Measurements from ENCODE around the gene CAMK2B.

CAMK2B gene

DNA sequence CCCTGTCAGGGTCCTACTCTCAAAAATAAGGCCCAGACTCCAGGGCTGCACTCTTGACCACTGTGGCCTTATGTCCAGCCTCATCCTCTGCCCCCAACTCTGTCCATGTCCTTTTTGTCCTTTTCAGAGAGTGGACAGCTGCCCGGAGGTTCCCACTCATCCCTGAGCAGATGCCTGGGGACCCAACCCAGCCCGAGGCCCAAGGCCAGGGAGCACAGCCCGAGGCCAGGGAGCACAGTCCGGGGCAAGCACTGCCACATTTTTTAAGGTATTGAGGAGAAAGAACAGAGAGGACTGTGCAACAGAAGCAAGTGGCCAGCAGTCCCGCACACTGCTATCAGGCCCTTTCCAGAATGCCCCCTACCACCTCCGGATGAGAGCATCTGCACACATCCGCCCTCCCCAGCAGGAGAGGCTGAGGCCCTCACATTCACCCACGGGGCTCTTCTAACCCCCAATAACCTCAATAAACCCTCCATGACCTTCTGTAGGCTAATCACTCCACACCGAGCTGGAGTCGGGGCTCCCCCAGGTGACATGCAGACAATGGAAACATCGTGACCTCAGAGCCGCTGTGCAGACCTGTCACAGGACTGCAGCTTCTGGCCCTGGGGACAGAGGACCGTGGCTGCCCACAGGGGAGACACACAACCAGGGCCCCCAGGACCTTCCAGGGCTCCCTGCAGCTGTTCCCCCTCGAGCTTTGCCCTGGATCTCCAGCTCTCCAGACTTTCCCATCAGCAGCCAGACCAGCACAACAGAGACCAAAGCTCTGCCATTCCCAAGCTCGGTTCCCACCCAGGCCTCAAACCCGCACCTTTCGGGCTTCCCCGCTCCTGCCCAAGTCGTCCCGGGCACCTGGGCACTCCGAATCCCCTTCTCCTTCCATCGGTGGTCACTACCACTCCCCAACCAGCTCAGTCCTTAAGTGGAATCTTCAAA is 51.4 kb downstream of the CAMK2B start:
- DNase-seq, result no peak

DNA sequence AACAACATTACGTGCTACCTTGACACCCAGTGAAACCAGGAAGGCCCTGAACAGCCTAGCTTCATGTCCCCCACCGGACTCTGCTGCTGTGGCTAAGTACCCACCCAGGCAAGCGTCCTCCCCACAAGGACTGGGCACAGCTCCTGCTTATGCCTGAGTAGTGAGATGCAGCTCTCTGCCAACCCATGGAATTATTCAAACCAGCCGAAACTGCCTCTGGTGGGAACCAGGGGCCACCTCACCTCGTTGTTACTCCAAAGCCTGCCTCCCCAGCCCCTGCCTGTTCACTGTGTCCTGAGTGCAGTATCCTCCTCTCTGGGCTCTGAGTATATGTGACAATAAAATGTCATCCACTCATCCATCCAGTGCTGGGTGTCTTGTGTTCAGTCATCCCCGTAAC is 52.4 kb downstream of the CAMK2B start:
- DNase-seq, result no peak

GRCh38 chr7:44272456-44272855 is 52.9 kb downstream of the CAMK2B start:
- no peak for DNase-seq

DNA sequence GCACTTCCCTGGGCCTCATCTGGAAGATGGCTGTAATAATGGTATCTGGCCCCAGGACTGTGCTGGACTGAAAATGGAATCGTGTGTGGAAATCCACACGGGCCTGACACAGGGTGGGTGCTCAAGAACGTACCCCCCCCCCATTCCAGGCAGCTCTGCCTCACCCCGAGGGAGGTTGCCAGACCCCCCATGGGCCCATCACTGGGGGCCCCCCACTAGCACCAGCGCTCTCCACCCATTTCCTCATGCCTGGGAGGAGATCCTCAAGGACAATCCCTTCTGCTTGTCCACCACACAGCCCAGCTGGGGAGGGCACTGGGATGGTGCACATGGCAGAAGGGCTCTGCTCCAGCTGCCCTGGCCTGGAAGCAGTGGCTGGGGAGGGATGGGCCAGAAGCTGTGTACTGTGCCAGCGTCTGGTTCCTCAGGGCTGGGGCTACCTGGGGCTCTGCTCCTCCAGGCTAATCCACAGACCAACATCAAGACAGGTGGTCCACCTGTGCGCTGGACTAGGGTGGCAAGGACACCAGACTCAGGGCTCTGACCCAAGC is 55.4 kb downstream of the CAMK2B start:
- DNase-seq, result no peak

DNA sequence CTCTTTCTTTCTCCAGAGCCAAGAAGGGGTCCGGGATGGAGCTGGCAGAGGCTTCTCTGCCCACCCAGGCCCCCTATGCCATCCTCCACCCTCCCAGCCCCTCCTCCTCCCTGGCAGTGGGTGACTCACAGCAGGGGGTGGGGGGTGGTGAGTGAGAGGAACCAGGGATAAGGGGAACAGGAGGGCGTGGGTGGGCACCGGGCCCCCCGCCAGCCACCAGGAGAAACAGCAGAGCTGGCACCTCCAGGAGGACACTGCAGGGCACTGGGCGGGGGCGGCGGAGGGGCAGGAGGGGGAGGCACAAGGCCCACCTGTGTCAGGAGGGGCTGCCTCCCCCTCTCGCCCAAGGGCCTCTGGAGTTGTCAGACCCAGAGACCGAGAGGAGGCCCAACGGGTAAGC is 56.0 kb downstream of the CAMK2B start:
- DNase-seq, result no peak

GRCh38 chr7:44268671-44269070 is 56.7 kb downstream of the CAMK2B start:
- no peak for DNase-seq

DNA sequence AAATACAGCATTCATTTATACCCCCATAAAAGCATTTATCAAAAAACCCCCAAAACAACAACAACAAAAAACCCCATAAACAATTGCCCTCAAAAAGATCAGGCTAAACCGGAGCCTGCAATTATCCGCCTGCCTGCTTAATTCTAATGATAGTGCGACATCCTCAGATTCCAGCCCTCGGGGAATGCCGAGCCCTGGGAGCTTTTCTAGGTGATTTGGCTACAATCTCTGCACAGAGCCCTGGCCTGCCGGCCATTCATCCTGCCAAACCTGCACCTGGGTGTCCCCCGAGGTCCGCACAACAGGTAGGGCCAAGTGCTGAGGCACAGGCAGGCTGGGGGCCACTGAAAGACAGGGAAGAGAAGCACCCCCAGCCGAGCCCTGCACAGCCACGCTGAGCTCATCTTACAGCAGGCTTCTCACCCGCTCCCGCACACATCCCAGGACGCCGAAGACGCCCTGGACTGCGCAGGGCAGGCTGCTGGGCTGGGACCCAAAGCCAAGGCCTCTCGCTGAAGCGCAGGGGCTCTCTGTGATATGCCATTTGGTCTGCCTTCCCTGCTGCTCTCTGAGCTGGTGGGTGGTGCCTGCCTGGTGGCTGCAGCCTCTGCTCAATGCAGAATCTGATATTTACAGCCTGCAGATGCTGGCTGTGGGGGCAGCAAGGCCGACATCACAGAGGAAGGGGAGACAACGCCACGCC is 57.5 kb downstream of the CAMK2B start:
- no peak for DNase-seq

DNA sequence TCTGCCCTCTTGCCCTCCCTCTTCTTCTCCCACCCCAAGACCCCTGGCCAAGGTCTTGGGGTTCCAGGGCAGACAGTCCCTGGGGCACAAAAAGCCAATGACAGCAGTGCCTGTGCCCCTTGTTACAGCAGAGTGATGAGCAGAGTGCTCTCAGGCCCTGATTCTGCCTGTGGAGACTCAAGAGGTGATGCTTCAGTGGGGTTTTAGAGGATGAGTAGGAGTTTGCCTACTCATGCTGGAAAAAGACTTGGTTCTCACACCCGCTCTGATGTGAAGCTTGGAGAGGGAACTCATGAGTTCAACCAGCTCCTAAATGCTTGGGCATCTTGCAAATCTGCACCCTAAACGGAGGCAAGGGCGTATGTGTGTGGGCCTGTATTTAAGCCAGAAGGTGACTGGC is 58.2 kb downstream of the CAMK2B start:
- DNase-seq, result no peak

GRCh38 chr7:44266526-44266925 is 58.9 kb downstream of the CAMK2B start:
- DNase-seq, result no peak

DNA sequence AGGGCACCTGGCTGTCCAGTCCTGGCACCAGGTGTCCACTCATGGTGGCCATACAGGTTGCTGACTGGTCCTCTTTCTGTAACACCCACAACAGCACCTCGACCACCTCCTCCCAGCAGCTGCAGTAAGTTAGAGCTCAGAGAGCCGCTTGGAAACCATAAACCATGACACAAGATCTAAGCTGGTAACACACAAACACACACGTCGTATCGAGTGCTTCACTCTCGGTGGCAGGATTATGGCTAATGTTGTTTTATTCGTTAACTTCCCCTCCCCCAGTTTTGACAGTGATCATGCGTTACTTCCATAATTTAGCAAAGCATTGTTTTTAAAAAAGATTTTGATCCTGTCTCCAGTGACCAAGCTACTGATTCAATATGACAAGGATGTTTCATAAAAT is 59.7 kb downstream of the CAMK2B start:
- DNase-seq, result no peak

DNA sequence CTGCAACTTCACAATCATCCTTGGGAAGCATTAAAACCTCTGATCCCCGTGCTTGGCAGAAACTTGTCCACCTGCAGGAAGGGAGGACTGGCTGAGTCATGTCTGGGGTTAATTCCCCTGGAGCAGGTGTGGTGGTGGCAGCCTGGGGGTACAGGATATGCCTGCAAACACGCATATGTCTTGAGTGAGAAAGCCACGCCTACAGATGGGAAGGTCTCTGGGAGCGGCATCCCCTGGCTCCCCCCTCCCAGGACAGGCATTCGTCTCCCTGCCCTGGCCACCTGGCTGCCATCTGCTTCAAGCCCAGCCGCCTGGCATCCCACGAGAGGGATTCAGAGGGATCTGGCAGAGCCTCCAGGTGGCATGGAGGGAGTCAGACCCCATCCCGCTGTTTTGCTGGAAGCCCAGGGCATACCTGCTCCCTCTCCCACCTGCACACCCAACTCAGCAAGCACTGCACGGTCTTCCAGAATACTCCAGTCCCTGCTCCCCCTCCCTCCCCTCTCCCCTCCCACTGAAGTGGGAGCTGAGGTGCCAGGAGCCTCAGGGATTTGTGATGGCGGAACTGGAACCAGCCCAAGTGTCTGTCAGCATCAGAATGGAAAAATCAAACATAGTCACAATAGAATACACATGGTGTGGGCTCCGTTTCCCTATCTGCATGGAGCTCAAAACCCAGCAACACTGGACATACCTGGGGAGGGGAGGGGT is 61.0 kb downstream of the CAMK2B start:
- DNase-seq, result no peak

DNA sequence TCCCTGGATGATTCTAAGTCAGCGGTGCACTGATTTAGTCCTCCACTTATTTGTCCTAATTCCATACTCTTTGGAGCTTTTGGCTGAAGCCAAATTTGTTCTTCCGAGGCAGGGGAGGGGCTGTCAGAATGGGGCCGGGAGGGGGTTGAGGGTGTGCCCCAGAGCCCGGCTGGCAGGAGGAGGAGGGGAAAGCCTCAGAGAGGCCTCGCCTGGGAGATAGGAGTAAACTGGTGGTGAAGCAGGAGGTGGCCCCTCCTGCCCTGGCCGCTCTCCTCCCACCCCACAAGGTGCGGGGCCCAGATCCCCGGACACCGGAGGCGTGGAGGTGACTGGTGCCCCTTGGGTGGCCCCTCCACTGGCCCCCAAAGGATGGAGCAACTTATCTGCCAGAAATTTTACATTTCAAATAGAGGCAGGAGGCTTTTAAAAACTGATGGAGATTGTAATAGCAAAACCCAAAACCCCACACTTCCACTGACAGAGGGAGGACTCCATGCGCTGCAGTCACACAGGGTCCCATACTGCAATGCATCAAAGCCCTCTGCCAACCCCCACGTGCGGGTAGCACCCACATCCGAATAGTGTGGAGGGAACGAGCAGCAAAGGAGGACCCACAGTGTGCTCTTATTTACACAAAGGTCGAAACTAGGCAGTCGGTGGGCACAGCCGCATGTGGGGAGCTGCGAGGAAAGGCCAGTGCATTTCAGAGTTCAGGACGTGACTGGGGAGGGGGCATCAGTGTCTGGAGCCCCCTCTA is 61.9 kb downstream of the CAMK2B start:
- DNase-seq, result no peak

- DNase-seq, result no peak
Observed at GRCh38 chr7:44262031-44262430, 63.4 kb downstream of the CAMK2B start.

DNA sequence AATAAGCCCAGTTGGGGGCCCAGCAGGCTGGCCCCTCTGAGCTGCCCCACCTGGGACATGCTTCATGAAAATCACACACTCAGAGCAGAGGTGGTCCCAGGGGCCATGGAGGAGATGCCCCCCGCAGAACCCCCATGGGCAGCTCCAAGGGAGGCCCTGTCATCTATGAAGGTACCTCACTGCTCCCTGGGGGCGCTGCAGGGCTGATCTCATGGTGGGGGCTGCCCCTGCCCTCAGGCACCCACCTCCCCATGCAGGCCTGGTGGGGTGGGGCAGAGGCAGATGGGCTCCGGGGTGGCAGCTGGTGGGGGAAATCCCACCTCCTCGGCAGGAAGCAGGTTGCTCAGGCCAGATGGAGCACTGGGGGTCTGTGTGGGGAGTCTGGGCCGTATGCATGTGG is 64.2 kb downstream of the CAMK2B start:
- no peak for DNase-seq

DNA sequence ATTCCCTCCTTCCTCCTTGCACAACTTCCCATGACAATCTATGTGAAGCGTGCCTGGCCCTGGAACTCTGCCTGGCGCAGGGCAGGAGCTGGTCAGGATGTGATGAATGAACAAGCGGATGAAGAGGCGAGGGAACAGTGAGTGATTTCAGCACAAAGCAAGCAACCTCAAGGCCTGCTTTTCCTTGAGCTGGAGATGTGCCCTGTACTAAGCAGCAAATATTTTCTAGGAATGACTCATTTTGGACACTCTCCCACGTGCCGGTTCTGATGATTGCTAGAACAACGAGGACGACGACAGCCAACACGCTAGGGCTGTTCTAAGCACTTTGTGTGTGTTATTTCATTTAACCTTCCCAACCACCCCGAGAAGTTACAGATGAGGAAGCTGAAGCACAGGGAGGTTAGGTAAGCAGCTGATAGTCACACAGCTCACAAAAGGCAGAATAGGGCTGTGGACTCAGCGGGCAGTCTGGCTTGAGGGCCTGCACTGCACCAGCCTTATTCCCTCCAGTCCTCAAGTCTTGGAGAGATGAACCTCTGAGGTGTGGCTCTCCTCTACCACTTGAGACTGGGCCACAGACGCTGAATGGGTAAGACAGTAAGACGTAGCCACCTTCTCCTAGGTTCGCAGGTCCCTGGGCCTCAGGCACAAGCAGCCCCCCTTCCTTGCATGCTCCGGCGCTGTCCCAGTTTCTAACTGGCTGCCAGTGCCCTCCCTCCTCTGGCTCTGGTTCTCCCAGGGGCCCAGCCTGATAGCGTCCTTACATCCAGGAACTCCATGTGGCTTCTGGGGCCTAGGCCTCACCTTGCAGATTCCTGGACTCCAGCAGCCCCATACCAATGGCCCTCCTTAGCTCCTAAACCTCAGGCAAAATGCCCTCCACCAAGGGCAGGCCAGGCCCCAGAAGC is 65.6 kb downstream of the CAMK2B start:
- peak; percentile 91 for DNase-seq

DNA sequence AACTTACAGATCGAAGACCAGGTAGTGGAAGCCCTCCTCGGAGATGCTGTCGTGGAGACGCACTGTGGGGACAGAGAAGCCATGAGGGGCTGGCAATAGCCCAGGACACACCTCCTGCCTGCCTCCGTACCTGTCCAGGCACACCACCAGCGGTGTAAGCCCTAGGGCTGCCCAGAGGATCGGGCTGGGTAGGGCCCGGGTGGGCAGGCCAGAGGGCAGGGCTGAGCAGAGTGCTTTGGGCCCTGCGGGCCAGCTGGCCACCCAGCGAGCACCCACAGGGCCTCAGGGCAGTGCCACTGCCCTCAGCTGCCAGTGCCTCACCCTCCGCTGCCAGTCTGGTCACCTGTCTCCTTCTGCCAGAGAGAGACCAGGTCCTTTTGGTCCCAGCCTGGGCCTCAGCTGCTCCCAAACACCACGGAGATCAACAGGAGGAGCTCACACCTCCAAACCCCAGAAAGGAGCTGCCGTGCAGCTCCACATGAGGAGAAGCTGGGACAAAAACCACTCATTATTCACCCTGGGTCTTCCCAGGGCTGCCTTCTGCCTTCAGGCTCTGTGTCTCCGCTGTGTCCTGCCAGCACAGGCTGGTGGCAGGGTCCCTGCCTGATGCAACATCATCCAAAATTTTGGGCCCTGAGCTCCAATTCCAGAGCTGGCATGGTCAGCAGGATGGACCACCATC is 66.4 kb downstream of the CAMK2B start:
- DNase-seq, result no peak

DNA sequence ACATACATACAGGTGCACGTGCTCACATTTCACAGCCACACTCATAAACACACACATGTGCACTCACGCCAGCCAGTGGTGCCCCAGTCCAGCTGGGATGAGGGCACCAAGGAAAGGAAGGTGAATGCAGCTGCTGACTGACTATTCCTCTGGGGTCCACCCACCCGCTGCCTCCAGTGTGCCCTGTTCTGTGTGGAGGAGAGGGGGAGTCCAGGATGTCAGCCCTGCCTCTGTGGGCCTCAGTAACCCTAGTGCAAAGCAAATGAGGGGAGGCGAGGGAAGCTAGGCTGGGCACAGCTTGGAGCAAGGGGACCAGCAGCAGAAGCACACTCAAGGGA is 67.0 kb downstream of the CAMK2B start:
- no peak for DNase-seq

GRCh38 chr7:44257618-44258422 is 67.6 kb downstream of the CAMK2B start:
- DNase-seq, result peak; percentile 79

DNA sequence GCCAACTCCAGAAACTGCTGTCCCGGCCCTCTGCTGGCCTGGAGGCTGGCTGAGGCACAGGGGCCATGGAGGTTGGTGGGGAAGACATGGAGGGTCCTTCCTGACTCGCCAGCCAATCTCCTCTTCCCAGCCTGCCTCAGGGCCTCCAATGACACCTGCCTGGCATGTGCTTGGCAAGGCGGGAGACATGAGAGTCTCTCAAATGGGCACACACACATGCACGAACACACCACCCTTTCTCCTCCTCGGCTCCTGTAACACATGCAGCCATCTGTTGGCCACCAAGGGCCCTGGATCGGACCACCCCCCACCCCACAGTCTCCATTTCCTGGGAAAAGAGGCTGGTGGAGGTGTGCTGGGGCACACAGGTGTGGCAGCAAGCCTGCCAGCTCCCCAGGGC is 68.2 kb downstream of the CAMK2B start:
- no peak for DNase-seq

DNA sequence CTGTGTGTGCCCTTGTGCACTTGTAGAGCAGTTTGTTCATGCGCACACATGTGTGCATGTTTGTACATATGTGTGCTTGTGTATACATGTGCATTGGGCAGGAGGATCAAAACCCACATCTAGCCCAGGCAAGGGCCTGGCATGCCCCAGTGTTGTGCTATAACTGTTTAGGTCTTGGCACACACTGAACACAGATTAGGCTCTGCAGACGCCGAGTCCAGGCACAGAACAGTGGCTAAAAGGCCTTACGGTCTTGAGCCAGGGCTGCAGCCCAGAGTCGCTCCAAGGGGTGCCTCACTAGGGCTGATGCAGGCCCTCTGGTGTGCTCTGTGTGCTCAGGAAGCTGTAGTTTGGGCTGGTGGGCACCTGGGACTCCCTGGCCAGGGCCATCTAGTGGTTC is 68.9 kb downstream of the CAMK2B start:
- no peak for DNase-seq
